T-helper 2 cell (primary cell): ENCODE data around the gene PCDHA9.
"Not testable (repeated sequence)": the region's sequence is repeated elsewhere in the genome, so short reads cannot be mapped to it uniquely, and the experiment has no call there.

Experiments
- DNase-seq, 5 experiments: peaks; one replicate each; pipeline versions ENCODE4 v3.0.0 to v3.0.0-alpha.2; 2012 to 2022

PCDHA9 gene

GRCh38 chr5:140835622-140836510 lies 12.3 kb upstream of the PCDHA9 start:
- no peak for DNase-seq

GRCh38 chr5:140840978-140841962 lies 6.9 kb upstream of the PCDHA9 start, which contains the start of gene PCDHA8:
Gene PCDHA8, plus strand, starts transcription at chr5:140841187. Its CDS starts 135 bp downstream, at chr5:140841322.
- DNase-seq = no peak

- DNase-seq = no peak
Observed at GRCh38 chr5:140842798-140843733, 5.1 kb upstream of the PCDHA9 start.

GRCh38 chr5:140849831-140850634 lies 1.9 kb downstream of the PCDHA9 start:
- not testable (repeated sequence) for DNase-seq

GRCh38 chr5:140855772-140856674 lies 7.8 kb downstream of the PCDHA9 start, which contains the start of gene PCDHA10:
Gene PCDHA10, plus strand, starts transcription at chr5:140855897. Its CDS starts 152 bp downstream, at chr5:140856049.
- no peak for DNase-seq

- DNase-seq = no peak
Observed at GRCh38 chr5:140857177-140857986, 9.2 kb downstream of the PCDHA9 start.

- DNase-seq = no peak
Observed at GRCh38 chr5:140857987-140858240, 9.7 kb downstream of the PCDHA9 start.

- no peak for DNase-seq
Observed at GRCh38 chr5:140862441-140863295, 14.5 kb downstream of the PCDHA9 start.

- DNase-seq = no peak
Observed at GRCh38 chr5:140868721-140869554, 20.8 kb downstream of the PCDHA9 start, which contains the start of gene PCDHA11. Gene PCDHA11, plus strand, starts transcription at chr5:140868957. Its CDS starts 147 bp downstream, at chr5:140869104.

GRCh38 chr5:140869555-140869886 lies 21.3 kb downstream of the PCDHA9 start:
- DNase-seq = no peak

GRCh38 chr5:140870221-140871201 lies 22.3 kb downstream of the PCDHA9 start:
- DNase-seq = no peak

- no peak for DNase-seq
Observed at GRCh38 chr5:140875085-140876065, 27.2 kb downstream of the PCDHA9 start, which contains the start of gene PCDHA12. Gene PCDHA12, plus strand, starts transcription at chr5:140875308. Its CDS starts 165 bp downstream, at chr5:140875473.

GRCh38 chr5:140876541-140877261 lies 28.5 kb downstream of the PCDHA9 start:
- DNase-seq = not testable (repeated sequence)

GRCh38 chr5:140877262-140877581 lies 29.0 kb downstream of the PCDHA9 start:
- no peak for DNase-seq
